WTC11 (cell line): ENCODE measurements around the gene JUP. TPM values are rescaled to one million over a fixed set of nuclear protein-coding genes. Genes with fewer than 3 reads are reported as not detected.

ENCODE experiments used
- ATAC-seq: fragments of 200-7000 bp; cut with Tn5 transposase; 2 replicates; pipeline ENCODE4 v1.10.0; 2021; ENCODE audit warnings: mild to moderate bottlenecking, moderate library complexity
- CTCF ChIA-PET: fragments of 300-600 bp; sonication (Branson Sonifier 250); formaldehyde crosslinking; loops from one replicate; lab custom pipeline; 2021; ENCODE audit warnings: antibody characterized with exemption; lab: Charles Lee
- POLR2A ChIA-PET: fragments of 350-600 bp; sonication (Branson Sonifier 250); formaldehyde crosslinking; loops from one replicate; lab custom pipeline; 2021; ENCODE audit warnings: antibody characterized with exemption; lab: Charles Lee
- DNase-seq: peaks from one replicate; pipeline ENCODE4 v3.0.0; 2021; ENCODE audit warnings: low spot score
- H3K27ac Mint-ChIP-seq: 2 replicates; pipeline ENCODE4 v1.8.0; 2021; ENCODE audit warnings: mixed read lengths
- H3K27me3 Mint-ChIP-seq: 2 replicates; pipeline ENCODE4 v1.8.0; 2021; ENCODE audit warnings: low read depth, mild to moderate bottlenecking, moderate library complexity, mixed read lengths
- H3K36me3 Mint-ChIP-seq: 2 replicates; pipeline ENCODE4 v1.8.0; 2021; ENCODE audit warnings: mixed read lengths
- H3K4me1 Mint-ChIP-seq: 2 replicates; pipeline ENCODE4 v1.8.0; 2022; ENCODE audit warnings: mixed read lengths
- H3K4me3 Mint-ChIP-seq: 2 replicates; pipeline ENCODE4 v1.8.0; 2021; ENCODE audit warnings: mild to moderate bottlenecking, moderate library complexity, mixed read lengths
- H3K9me3 Mint-ChIP-seq: 2 replicates; pipeline ENCODE4 v1.8.0; 2021; ENCODE audit warnings: mixed read lengths
- AR ChIP-seq: fragments of 250-450 bp; sonication (Bioruptor Pico); IDR thresholded peaks from 2 replicates; pipeline ENCODE4 v1.9.0; 2021; ENCODE audit warnings: mild to moderate bottlenecking
- E2F5 ChIP-seq: sonication (generic); formaldehyde crosslinking; IDR thresholded peaks from 2 replicates; pipeline ENCODE4 v1.8.1; 2022; ENCODE audit warnings: mild to moderate bottlenecking, moderate library complexity, missing genetic modification reagents
- ESRRA ChIP-seq: sonication (generic); formaldehyde crosslinking; IDR thresholded peaks from 2 replicates; pipeline ENCODE4 v1.8.1; 2022; ENCODE audit warnings: mild to moderate bottlenecking, missing genetic modification reagents, borderline replicate concordance
- FOXJ3 ChIP-seq: sonication (generic); formaldehyde crosslinking; IDR thresholded peaks from 2 replicates; pipeline ENCODE4 v1.9.0; 2021; ENCODE audit warnings: missing genetic modification reagents, mild to moderate bottlenecking, borderline replicate concordance
- HMGXB4 ChIP-seq: sonication (generic); formaldehyde crosslinking; IDR thresholded peaks from 2 replicates; pipeline ENCODE4 v1.8.1; 2023; ENCODE audit warnings: mild to moderate bottlenecking, moderate library complexity, missing genetic modification reagents
- IRF1 ChIP-seq: sonication (generic); formaldehyde crosslinking; IDR thresholded peaks from 2 replicates; pipeline ENCODE4 v1.8.0; 2023; ENCODE audit warnings: missing genetic modification reagents
- PRDM15 ChIP-seq: sonication (generic); formaldehyde crosslinking; IDR thresholded peaks from 2 replicates; pipeline ENCODE4 v1.8.0; 2022; ENCODE audit warnings: missing genetic modification reagents
- SMAD4 ChIP-seq: sonication (generic); formaldehyde crosslinking; IDR thresholded peaks from 2 replicates; pipeline ENCODE4 v1.8.0; 2022; ENCODE audit warnings: mild to moderate bottlenecking, missing genetic modification reagents
- TP53 ChIP-seq: sonication (generic); formaldehyde crosslinking; IDR thresholded peaks from 2 replicates; pipeline ENCODE4 v1.8.1; 2023; ENCODE audit warnings: mild to moderate bottlenecking, missing genetic modification reagents
- ZNF219 ChIP-seq: sonication (generic); formaldehyde crosslinking; IDR thresholded peaks from 2 replicates; pipeline ENCODE4 v1.8.0; 2023; ENCODE audit warnings: missing genetic modification reagents, mild to moderate bottlenecking, borderline replicate concordance
- ZNF232 ChIP-seq: sonication (generic); formaldehyde crosslinking; IDR thresholded peaks from 2 replicates; pipeline ENCODE4 v1.8.0; 2022; ENCODE audit warnings: mild to moderate bottlenecking, missing genetic modification reagents
- ZNF281 ChIP-seq: sonication (generic); formaldehyde crosslinking; IDR thresholded peaks from 2 replicates; pipeline ENCODE4 v1.8.0; 2023; ENCODE audit warnings: mild to moderate bottlenecking, missing genetic modification reagents
- ZNF317 ChIP-seq: sonication (generic); formaldehyde crosslinking; IDR thresholded peaks from 2 replicates; pipeline ENCODE4 v1.8.1; 2023; ENCODE audit warnings: low read depth, mild to moderate bottlenecking, moderate library complexity, missing genetic modification reagents, borderline replicate concordance
- ZNF512 ChIP-seq: sonication (generic); formaldehyde crosslinking; IDR thresholded peaks from 2 replicates; pipeline ENCODE4 v1.8.1; 2022; ENCODE audit warnings: missing genetic modification reagents, borderline replicate concordance
- ZNF671 ChIP-seq: fragments of 250-450 bp; sonication (Bioruptor Pico); IDR thresholded peaks from 2 replicates; pipeline ENCODE4 v1.8.0; 2021; ENCODE audit warnings: mild to moderate bottlenecking
- total RNA-seq: library from RNA; stranded (reverse); gene quantifications from 3 replicates; pipeline ENCODE4 v1.2.3, GENCODE V29; 2021

Gene JUP
- total RNA-seq, 1 experiment from 2014 or later: 103 TPM

GRCh38 chr17:41822216-41823140 lies 36.0 kb upstream of the JUP start (continued):
- no peak for TF ChIP-seq PRDM15 (CRISPR knock-in tag)
- no peak for TF ChIP-seq ZNF512 (CRISPR knock-in tag)
- TF ChIP-seq E2F5: no peak
- TF ChIP-seq ZNF671 (CRISPR knock-in tag): no peak

- Mint-ChIP-seq H3K4me3 (no peak overlapping the region), H3K36me3 (peaks cover 26% of the 10 kb centered on the region), H3K4me1 (peaks cover 16% of the 10 kb centered on the region)
- no peak for TF ChIP-seq ESRRA (CRISPR knock-in tag)
- TF ChIP-seq ZNF232 (CRISPR knock-in tag): no peak
- TF ChIP-seq PRDM15 (CRISPR knock-in tag): no peak
- no peak for TF ChIP-seq IRF1 (CRISPR knock-in tag)
- TF ChIP-seq TP53: no peak
- TF ChIP-seq HMGXB4 (CRISPR knock-in tag): no peak
- no peak for TF ChIP-seq ZNF219 (CRISPR knock-in tag)
- no peak for TF ChIP-seq FOXJ3 (CRISPR knock-in tag)
- no peak for TF ChIP-seq AR (CRISPR knock-in tag)
- TF ChIP-seq SMAD4: no peak
- no peak for TF ChIP-seq ZNF317 (CRISPR knock-in tag)
- no peak for TF ChIP-seq ZNF281 (CRISPR knock-in tag)
- TF ChIP-seq, all 79 proteins: peak for 0
- H3K9me3 Mint-ChIP-seq: no peaks in the 10 kb centered on the region
- no peaks in the 10 kb centered on the region; the same call in 1 of the 2 replicates for H3K27me3 Mint-ChIP-seq
- no peak overlapping the region for H3K27ac Mint-ChIP-seq
- DNase-seq: no peak
- ChIA-PET POLR2A (no interaction called here), CTCF (interaction anchor here (1.1 to 2.4 kb wide), 3 partner anchors 11 to 35 kb away, joined by 4 to 11 read pairs (median 6); partner anchors contain the start of gene JUP)
- no peak for ATAC-seq
Observed at GRCh38 chr17:41821776-41822175, 35.3 kb upstream of the JUP start.
